NCI-H82 (cell line): ENCODE results near the gene KCNJ16.

ENCODE experiments used
- DNase-seq: peaks from one replicate; lab custom pipeline; 2025; lab: John Stamatoyannopoulos, UW

KCNJ16 gene

DNA sequence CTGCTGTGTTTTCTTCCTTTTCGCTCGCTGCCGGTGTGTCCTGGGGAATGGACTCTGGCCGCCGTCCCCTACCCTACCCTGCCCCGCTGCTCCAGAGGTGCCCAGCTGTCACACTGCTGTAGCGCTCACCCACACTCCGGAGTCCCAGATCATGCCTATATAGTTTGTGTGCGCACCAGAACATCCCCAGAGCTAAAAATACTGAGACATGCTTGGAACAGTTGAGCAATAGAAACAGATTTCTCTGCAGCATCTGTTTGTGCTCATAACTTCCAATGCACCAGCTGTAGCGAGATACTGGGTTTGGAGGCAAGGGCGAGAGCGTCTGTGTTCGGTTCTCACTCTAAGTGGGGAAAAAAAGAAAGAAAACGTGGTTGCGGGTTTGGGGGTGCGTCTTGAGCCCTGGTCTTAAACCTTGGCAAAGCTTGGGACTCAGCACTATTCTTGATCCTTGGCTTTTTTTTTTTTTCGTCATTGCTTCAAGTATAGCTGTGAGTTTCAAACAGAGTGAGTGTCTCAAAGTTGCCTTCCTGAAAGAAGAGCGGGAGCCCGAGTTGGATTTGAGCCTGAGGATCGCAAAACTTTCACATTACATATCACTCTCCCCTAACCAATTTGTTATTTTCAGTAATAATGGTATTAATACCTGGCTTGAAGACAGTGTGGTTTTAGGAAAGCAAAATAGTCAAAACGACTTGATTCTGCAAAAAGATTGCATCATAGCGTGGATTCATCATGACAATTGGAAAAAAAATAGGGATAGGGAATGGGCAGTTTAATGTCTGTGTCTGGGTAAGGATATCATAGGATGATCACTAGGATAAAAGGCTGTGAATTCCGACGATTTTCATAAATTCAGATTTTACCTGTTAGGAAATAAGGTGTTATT lies 94.9 kb downstream of the KCNJ16 start:
- peak; percentile 49 for DNase-seq

DNA sequence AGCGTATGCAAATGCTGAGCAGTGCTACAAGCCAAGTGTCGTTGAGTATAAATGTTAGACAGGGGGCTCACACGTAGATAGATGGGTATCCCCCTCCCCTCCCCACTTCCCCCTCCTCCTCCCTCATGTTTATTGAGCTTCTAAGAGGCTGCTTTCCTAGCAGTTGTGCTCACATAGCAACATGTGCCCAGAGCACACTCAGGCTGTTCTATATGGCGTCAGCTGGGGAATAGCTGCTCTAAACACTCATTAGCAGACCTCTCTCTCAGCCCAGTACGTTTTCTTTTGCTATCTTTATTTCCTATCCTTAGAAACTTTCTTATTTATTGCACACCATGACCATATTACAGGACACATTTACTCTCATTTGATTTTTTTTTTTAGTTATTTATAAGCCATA lies 96.1 kb downstream of the KCNJ16 start:
- DNase-seq, result peak; percentile 82

DNA sequence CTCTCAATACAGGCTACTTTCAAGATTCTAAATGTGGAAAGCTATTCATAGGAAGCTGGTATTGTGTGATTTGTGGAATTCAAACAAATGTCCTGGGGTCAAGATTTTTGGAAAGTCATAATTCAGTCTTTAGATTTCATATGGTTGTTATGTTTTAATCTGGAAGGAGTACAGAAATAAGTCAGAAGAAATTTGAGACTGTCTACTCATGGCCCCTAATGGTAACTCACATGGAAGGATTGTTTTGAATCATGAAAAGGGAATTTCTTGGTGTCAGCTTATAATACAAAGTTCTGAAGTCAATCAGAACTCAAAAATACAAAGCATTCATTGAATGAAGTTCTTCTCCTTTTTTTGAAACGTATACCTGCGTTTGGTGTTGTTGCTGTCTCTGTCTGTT lies 97.4 kb downstream of the KCNJ16 start:
- no peak for DNase-seq

DNA sequence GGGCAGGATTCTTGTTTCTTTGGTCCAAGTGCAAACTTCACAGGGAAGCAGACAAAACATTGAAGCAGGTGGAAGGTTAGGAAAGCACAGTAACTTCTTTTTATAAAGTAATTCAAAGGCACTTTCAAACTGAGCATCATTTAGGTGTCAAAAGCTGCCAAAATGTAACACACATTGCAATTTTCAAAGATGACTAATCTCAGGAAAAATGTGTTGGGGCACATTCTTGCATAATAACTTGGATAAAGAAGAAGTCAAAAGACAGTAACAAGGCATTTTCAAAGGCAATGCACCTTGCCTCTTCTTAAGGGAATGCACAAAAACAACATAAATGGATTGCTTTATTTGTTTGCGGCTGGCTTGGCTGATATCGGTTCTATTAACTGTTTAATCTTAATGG lies 97.9 kb downstream of the KCNJ16 start:
- DNase-seq, result no peak

DNA sequence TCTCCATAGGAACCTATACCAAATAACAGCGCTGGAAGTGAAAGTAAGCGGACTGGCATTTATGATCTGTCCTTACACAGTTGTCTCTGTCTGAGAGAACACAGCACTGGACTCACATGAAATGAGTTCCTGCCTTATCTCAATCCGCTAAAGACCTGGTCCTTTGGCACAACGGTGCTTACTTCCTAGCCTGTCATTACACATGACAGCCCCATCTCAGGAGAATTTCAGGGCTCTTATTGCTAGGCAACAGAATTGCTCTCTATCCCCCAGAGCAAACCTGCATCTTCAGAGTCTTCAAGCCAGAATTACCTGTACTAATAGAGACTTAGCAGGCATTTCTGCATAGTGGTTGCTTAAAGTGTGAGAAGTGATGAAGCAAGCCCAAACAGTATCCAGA lies 98.7 kb downstream of the KCNJ16 start:
- DNase-seq, result no peak

DNA sequence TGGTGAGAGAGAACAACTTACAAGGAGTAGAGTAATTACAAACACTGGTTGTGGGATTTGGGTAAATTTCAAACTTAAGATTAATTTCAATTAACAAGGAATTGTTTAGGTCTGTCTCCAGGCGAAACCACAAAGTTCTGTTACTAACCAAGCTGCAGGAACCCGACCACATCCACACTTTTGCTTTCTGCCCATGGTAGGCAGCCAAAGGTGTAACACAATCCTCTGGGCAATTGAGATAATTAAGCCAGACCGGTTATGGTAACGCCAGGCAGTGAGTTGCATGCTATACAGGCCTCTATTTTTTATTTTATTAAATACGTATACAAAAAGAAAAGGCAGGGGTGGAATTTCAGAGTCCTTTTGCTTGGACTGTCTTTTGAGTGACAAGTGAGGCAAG lies 106.4 kb downstream of the KCNJ16 start:
- DNase-seq, result no peak

DNA sequence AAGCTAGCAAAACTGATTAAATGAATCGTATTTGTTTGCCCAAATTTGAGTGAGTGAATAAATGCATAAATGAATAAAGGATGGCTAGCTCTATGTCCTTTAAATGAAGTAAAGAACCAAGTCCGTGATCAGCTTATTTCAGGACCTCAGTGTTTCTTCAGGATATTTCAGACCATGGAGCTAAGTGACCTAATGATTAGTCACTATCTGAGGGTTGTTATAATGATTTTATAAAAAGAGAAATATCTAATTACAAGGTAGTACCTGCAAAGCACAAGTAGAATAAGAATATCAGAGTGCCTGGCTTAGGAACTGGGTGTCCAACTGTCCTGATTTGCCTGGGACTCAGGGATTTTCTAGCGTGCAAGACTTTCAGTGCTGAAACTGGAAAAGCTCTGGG lies 106.8 kb downstream of the KCNJ16 start:
- DNase-seq, result no peak

DNA sequence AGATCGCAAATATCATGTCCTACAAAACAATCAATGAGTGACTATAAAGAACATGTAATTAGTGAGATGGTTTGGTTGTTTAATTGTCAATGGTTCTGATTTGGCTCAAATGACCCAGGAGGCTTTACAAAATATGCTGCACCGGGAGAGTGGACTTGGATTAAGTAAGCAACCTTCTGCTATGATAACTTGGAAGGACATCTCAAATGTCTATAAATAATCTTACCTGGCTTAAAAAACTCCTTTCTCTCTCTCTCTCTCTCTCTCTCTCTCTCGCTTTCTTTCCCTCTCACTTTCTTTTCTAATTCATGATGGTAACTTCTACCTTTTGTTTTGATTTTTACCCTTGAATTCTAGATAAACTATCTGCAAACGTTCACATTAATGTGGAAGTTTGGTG lies 108.5 kb downstream of the KCNJ16 start:
- DNase-seq, result no peak

DNA sequence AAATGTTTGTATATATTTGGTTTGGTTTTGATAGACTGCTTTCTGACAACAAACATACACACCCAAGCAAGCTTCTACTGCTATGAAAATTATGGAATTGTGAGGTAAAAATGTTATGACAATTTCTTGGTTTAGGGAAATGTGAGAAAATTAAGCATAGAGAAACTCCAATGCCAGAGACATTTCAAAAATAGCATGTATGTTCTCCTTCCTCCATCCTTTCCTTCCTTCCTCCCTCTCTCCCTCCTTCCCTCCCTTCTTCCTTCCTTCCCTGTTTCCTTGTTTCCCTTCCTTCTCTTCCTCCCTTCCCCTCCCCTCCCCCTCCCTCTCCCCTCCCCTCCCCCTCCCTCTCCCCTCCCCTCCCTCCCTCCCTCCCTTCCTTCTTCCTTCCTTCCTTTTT lies 109.2 kb downstream of the KCNJ16 start:
- no peak for DNase-seq

DNA sequence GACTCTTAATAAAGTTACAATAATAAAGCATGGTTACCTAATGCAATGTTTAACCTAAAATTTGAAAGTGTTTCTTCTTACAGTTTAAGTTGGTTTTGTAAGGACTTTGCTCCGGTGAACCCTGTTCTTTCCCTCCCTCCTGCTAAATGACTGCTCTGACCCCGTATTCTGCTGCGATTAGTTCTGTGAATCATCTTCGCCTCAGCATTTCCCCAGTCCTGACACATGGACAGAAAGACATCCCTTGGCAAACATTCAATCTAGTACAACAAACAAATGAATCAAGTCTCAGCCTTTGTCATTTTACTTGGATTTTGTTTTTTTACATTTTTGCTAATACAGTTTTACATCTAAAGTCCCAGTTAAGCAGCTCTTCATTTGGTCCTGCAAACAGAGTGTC lies 109.7 kb downstream of the KCNJ16 start:
- no peak for DNase-seq
